Hematopoietic multipotent progenitor cell (in vitro differentiated cells): Measurements from ENCODE around the gene RSU1. TPM values are rescaled to one million over a fixed set of nuclear protein-coding genes. Genes with fewer than 3 reads are reported as not detected.

Source experiments
- DNase-seq, 3 donors: peaks; one replicate each; pipeline ENCODE4 v3.0.0-alpha.2; 2011 to 2015; ENCODE audit warnings: low read depth in 2 of 3, low spot score in 2 of 3
- total RNA-seq: library from RNA; depleted of rRNA; stranded (reverse); fragments of >200 nt; gene quantifications from one replicate; pipeline ENCODE4 v1.2.3, GENCODE V29; 2012

The RSU1 gene
- total RNA-seq, 1 donor = 35.5 TPM

- DNase-seq = no peak
Measured at GRCh38 chr10:16822726-16823360, 5.6 kb upstream of the RSU1 start.

DNA sequence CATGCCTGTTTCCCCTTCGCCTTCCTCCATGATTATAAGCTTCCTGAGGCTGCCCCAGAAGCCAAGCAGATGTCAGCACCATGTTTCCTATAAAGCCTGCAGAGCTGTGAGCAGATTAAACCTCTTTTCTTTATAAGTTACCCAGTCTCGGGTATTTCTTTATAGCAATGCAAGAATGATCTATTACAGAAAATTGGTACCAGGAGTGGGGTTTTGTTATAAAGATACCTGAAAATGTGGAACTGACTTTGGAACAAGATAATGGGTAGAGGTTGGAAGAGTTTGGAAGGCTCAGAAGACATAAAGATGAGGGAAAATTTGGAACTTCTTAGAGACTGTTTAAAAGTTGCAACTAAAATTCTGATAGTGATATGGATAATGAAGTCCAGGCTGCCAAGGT lies 4.8 kb upstream of the RSU1 start:
- DNase-seq = no peak

GRCh38 chr10:16820421-16820820 lies 3.2 kb upstream of the RSU1 start:
- no peak for DNase-seq

- DNase-seq = no peak
Measured at GRCh38 chr10:16820018-16820417, 2.8 kb upstream of the RSU1 start.

DNA sequence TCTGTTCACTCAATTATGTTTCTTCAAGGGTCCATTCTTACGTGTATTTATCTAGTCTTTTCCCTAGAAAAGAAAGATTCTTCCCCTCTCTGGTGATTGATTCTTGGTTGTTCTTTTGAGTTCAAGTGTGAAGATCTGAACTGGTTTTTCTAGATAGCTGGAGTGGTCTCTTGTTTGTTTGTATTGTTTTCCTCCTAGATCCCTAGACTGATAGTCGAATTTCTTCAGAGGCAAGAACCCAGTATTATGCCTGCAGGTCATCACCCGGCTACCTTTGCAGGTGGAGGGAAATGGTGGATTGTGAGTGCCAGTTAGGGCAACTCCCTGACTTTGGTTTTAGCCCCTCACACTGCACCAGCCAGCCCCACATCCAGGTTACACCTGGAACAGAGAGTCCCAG lies 2.2 kb upstream of the RSU1 start:
- no peak for DNase-seq

- DNase-seq = no peak
Measured at GRCh38 chr10:16819026-16819425, 1.8 kb upstream of the RSU1 start.

DNA sequence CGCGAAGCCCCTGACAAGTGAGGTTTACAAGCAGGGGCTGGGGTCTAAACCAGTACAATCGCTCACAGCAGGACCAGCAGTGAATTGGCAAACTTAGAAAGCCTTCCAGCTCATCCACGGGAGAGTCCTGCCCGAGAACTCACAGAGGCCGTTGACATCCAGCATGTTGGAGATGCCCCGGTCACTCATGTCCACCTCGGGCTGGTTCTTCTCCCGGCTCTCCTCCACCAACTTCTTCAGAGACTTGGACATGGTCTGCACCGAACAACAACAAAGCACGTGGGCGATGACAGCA lies 447 bp downstream of the RSU1 start:
- no peak for DNase-seq

- no peak for DNase-seq
Measured at GRCh38 chr10:16816171-16816570, 1.1 kb downstream of the RSU1 start.

GRCh38 chr10:16814012-16814411 lies 3.2 kb downstream of the RSU1 start:
- no peak for DNase-seq

- DNase-seq = no peak
Measured at GRCh38 chr10:16812676-16813075, 4.5 kb downstream of the RSU1 start.

- no peak for DNase-seq
Measured at GRCh38 chr10:16811765-16812164, 5.5 kb downstream of the RSU1 start.

GRCh38 chr10:16811292-16811691 lies 5.9 kb downstream of the RSU1 start:
- DNase-seq = no peak

GRCh38 chr10:16809074-16809718 lies 8.0 kb downstream of the RSU1 start:
- DNase-seq = peak in 2 of 3 donors; percentile 18 to 29

DNA sequence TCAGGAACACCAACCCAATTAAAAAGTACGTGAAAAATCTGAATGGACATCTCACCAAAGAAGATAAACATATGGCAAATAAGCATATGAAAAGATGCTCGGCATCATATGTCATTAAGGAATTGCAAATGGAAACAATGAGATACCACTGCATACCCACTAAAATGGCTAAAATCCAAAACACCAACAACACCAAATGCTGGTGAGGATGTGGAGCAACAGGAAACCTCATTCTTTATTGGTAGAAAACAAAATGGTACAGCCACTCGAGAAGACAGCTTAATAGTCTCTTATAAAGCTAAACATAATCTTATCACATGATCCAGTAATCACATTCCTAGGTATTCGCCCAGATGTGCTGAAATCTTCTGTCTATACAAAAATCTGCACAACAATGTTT lies 13.1 kb downstream of the RSU1 start:
- DNase-seq = no peak

- no peak for DNase-seq
Measured at GRCh38 chr10:16803464-16803863, 13.8 kb downstream of the RSU1 start.

GRCh38 chr10:16799621-16800020 lies 17.6 kb downstream of the RSU1 start:
- DNase-seq = no peak

- DNase-seq = no peak
Measured at GRCh38 chr10:16798571-16798970, 18.7 kb downstream of the RSU1 start.

- no peak for DNase-seq
Measured at GRCh38 chr10:16795410-16796073, 21.7 kb downstream of the RSU1 start.

GRCh38 chr10:16794005-16794404 lies 23.2 kb downstream of the RSU1 start:
- no peak for DNase-seq

- no peak for DNase-seq
Measured at GRCh38 chr10:16792675-16793074, 24.5 kb downstream of the RSU1 start.

- DNase-seq = no peak
Measured at GRCh38 chr10:16789765-16790164, 27.5 kb downstream of the RSU1 start.

DNA sequence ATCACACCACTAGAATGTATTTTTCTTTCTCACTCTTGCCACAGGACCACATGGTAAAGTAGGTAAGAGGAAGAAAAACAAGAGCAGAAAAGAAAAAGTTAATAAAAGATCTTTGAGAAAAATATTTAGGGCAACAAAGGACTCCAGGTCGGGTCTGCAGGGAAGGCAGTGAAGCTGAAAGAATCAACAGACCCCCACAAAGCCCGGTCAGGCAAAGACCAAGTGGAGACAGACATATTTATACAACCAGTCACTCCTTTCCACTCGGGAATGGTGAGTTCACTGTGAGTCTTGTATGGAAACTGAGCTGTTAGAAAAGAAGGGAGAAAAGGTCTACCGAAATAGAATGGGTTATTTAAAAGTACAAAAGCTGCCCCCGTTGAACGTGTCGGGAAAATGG lies 28.0 kb downstream of the RSU1 start:
- DNase-seq = no peak
